Measurements from ENCODE around the gene STAT5B. TPM values are rescaled to one million over a fixed set of nuclear protein-coding genes. Genes with fewer than 3 reads are reported as not detected.
"Not testable (repeated sequence)": the region's sequence is repeated elsewhere in the genome, so short reads cannot be mapped to it uniquely, and the experiment has no call there.

Gene STAT5B
- polyA plus RNA-seq, 1 donor (not counting 4 experiments of a cell fraction or from before 2014, with no cell fraction given) = 16.1 TPM

GRCh38 chr17:42321555-42321954 lies 45.4 kb upstream of the STAT5B start:
- Histone ChIP-seq H3K79me2 (ENCODE audit: control insufficient read depth, insufficient read depth, low read length) (no peaks in the 10 kb centered on the region), H3K27ac (ENCODE audit: control insufficient read depth, insufficient read depth, low read length) (no peak overlapping the region), H3K4me2 (ENCODE audit: control insufficient read depth, extremely low read depth, insufficient read depth, low read depth, low read length) (no peak overlapping the region), H2AFZ (ENCODE audit: control insufficient read depth, low read length) (no peak overlapping the region), H4K20me1 (ENCODE audit: control insufficient read depth, extremely low read depth, insufficient read depth, low read length) (no peaks in the 10 kb centered on the region), H3K36me3 (ENCODE audit: control insufficient read depth in 2 of 2, extremely low read depth in 1 of 2, insufficient read depth in 2 of 2, low read length in 2 of 2) (peaks cover 30 to 56% of the 10 kb centered on the region in 2 experiments), H3K4me1 (ENCODE audit: control insufficient read depth, extremely low read depth, insufficient read depth, low read length) (peaks cover 29% of the 10 kb centered on the region), H3K9me1 (ENCODE audit: control insufficient read depth, extremely low read depth, insufficient read depth, low read length) (peaks cover 2% of the 10 kb centered on the region), H3K4me3 (ENCODE audit: control insufficient read depth in 2 of 3, extremely low read depth in 1 of 3, insufficient read depth in 2 of 3, low read depth in 1 of 3, low read length in 3 of 3) (no peak overlapping the region), H3K9ac (ENCODE audit: control insufficient read depth, extremely low read depth, insufficient read depth, low read length) (no peak overlapping the region), H3K9me3 (ENCODE audit: control insufficient read depth, low read depth, low read length) (no peaks in the 10 kb centered on the region), H3K27me3 (ENCODE audit: control insufficient read depth, extremely low read depth, insufficient read depth, low read length) (no peaks in the 10 kb centered on the region)
- TF ChIP-seq EZH2 (IDR thresholded peaks at IDR 0.05; ENCODE audit: low read length) (no peak), CTCF (optimal IDR thresholded peaks at IDR 0.05 in 1 of 3, IDR thresholded peaks at IDR 0.05 in 1 of 3, conservative IDR thresholded peaks at IDR 0.05 in 1 of 3; ENCODE audit: extremely low read depth in 1 of 3, insufficient read depth in 2 of 3, low read length in 3 of 3) (no peak)
- FAIRE-seq = no peak
- no peak for DNase-seq (ENCODE audit: low read depth, low spot score)
- dilution Hi-C loops (cut with MboI; ENCODE audit: extremely low pct_ligation_motif_present, low sequenced_read_pairs) = loop anchor here (25.0 kb wide), 1 partner anchor 191 kb away; no protein-coding TSS in a partner anchor

- not testable (repeated sequence) for H3K9me1 ChIP-seq (ENCODE audit: control insufficient read depth, extremely low read depth, insufficient read depth, low read length); H2AFZ ChIP-seq (ENCODE audit: control insufficient read depth, low read length); H3K27me3 ChIP-seq (ENCODE audit: control insufficient read depth, extremely low read depth, insufficient read depth, low read length); H3K4me2 ChIP-seq (ENCODE audit: control insufficient read depth, extremely low read depth, insufficient read depth, low read depth, low read length); H3K9me3 ChIP-seq (ENCODE audit: control insufficient read depth, low read depth, low read length); H3K27ac ChIP-seq (ENCODE audit: control insufficient read depth, insufficient read depth, low read length); H3K9ac ChIP-seq (ENCODE audit: control insufficient read depth, extremely low read depth, insufficient read depth, low read length); DNase-seq (ENCODE audit: low read depth, low spot score); H4K20me1 ChIP-seq (ENCODE audit: control insufficient read depth, extremely low read depth, insufficient read depth, low read length); H3K79me2 ChIP-seq (ENCODE audit: control insufficient read depth, insufficient read depth, low read length); H3K4me3 ChIP-seq (ENCODE audit: control insufficient read depth in 2 of 3, extremely low read depth in 1 of 3, insufficient read depth in 2 of 3, low read depth in 1 of 3, low read length in 3 of 3); FAIRE-seq
- Histone ChIP-seq H3K36me3 (ENCODE audit: control insufficient read depth in 2 of 2, extremely low read depth in 1 of 2, insufficient read depth in 2 of 2, low read length in 2 of 2) (peaks cover 37 to 46% of the 10 kb centered on the region in 2 experiments), H3K4me1 (ENCODE audit: control insufficient read depth, extremely low read depth, insufficient read depth, low read length) (peaks cover 21% of the 10 kb centered on the region)
- dilution Hi-C loops (cut with MboI; ENCODE audit: extremely low pct_ligation_motif_present, low sequenced_read_pairs) = loop anchor here (25.0 kb wide), 1 partner anchor 194 kb away; no protein-coding TSS in a partner anchor
Observed at GRCh38 chr17:42317967-42318366, 41.8 kb upstream of the STAT5B start.

GRCh38 chr17:42317266-42317845 lies 41.2 kb upstream of the STAT5B start:
- Histone ChIP-seq H4K20me1 (ENCODE audit: control insufficient read depth, extremely low read depth, insufficient read depth, low read length) (peaks cover 2% of the 10 kb centered on the region), H3K27ac (ENCODE audit: control insufficient read depth, insufficient read depth, low read length) (no peak overlapping the region), H3K4me1 (ENCODE audit: control insufficient read depth, extremely low read depth, insufficient read depth, low read length) (peaks cover 19% of the 10 kb centered on the region), H3K4me3 (ENCODE audit: control insufficient read depth in 2 of 3, extremely low read depth in 1 of 3, insufficient read depth in 2 of 3, low read depth in 1 of 3, low read length in 3 of 3) (no peak overlapping the region), H3K9me1 (ENCODE audit: control insufficient read depth, extremely low read depth, insufficient read depth, low read length) (peaks cover 2% of the 10 kb centered on the region), H3K4me2 (ENCODE audit: control insufficient read depth, extremely low read depth, insufficient read depth, low read depth, low read length) (no peak overlapping the region), H2AFZ (ENCODE audit: control insufficient read depth, low read length) (no peak overlapping the region), H3K27me3 (ENCODE audit: control insufficient read depth, extremely low read depth, insufficient read depth, low read length) (no peaks in the 10 kb centered on the region), H3K9me3 (ENCODE audit: control insufficient read depth, low read depth, low read length) (no peaks in the 10 kb centered on the region), H3K36me3 (ENCODE audit: control insufficient read depth in 2 of 2, extremely low read depth in 1 of 2, insufficient read depth in 2 of 2, low read length in 2 of 2) (peaks cover 35 to 43% of the 10 kb centered on the region in 2 experiments), H3K79me2 (ENCODE audit: control insufficient read depth, insufficient read depth, low read length) (no peaks in the 10 kb centered on the region), H3K9ac (ENCODE audit: control insufficient read depth, extremely low read depth, insufficient read depth, low read length) (no peak overlapping the region)
- dilution Hi-C loops (cut with MboI; ENCODE audit: extremely low pct_ligation_motif_present, low sequenced_read_pairs) = loop anchor here (25.0 kb wide), 1 partner anchor 195 kb away; no protein-coding TSS in a partner anchor
- no peak for DNase-seq (ENCODE audit: low read depth, low spot score)
- no peak for FAIRE-seq
- TF ChIP-seq CTCF (optimal IDR thresholded peaks at IDR 0.05 in 1 of 3, IDR thresholded peaks at IDR 0.05 in 1 of 3, conservative IDR thresholded peaks at IDR 0.05 in 1 of 3; ENCODE audit: extremely low read depth in 1 of 3, insufficient read depth in 2 of 3, low read length in 3 of 3) = no peak
- TF ChIP-seq EZH2 (IDR thresholded peaks at IDR 0.05; ENCODE audit: low read length) = no peak

Measured in keratinocyte (primary cell).